C4-2B (cell line): ENCODE data around the gene SLC6A5.

Experiments
- H3K27ac ChIP-seq: fragments of 450-650 bp; 2 replicates; pipeline ENCODE4 v1.5.1; 2017
- CTCF ChIP-seq: fragments of 450-650 bp; conservative IDR thresholded peaks from 2 replicates; pipeline ENCODE4 v1.5.1; 2017; ENCODE audit warnings: mild to moderate bottlenecking
- ZFX ChIP-seq: fragments of 450-650 bp; IDR thresholded peaks from 2 replicates; pipeline ENCODE4 v1.6.1; 2017

SLC6A5 gene

GRCh38 chr11:20612416-20612815, 13.0 kb downstream of the SLC6A5 start:
- H3K27ac ChIP-seq = no peak overlapping the region
- TF ChIP-seq CTCF (no peak), ZFX (no peak)

- H3K27ac ChIP-seq = no peak overlapping the region
- no peak for TF ChIP-seq CTCF
- no peak for TF ChIP-seq ZFX
Measured at GRCh38 chr11:20616920-20617319, 17.5 kb downstream of the SLC6A5 start.

- no peak for TF ChIP-seq CTCF
- TF ChIP-seq ZFX = no peak
- H3K27ac ChIP-seq = no peak overlapping the region
Measured at GRCh38 chr11:20617346-20618005, 18.1 kb downstream of the SLC6A5 start.

- no peak overlapping the region for H3K27ac ChIP-seq
- no peak for TF ChIP-seq ZFX
- TF ChIP-seq CTCF = no peak
Measured at GRCh38 chr11:20618083-20618482, 18.7 kb downstream of the SLC6A5 start.

GRCh38 chr11:20620988-20621387, 21.6 kb downstream of the SLC6A5 start:
- no peak overlapping the region for H3K27ac ChIP-seq
- TF ChIP-seq CTCF (no peak), ZFX (no peak)

DNA sequence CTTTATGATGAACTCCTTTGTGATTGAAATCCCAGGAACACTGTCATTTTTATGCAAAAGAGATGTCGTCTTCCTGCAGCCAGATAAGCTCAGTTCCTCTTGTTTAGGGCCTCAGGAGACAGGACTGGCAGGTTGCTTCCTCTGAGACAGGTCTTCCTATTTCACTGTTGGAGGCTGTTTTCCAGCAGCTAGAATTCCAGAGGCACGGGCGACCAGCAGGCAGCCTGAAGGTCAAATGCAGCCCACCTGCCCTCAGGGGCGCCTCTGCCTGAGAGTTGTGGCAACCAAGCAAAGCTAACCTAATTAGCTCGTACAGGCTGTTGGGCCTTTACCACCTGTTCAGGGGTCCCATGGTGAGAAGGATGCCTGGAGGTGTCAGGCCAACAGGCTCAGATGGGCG, 22.3 kb downstream of the SLC6A5 start:
- TF ChIP-seq CTCF = no peak
- no peak for TF ChIP-seq ZFX
- H3K27ac ChIP-seq = no peak overlapping the region

- TF ChIP-seq ZFX (no peak), CTCF (no peak)
- no peak overlapping the region for H3K27ac ChIP-seq
Measured at GRCh38 chr11:20623252-20623651, 23.8 kb downstream of the SLC6A5 start.
